NCI-H510A treated with DMSO at 0.1 percent for 48 hours (cell line): ENCODE data around the gene CERS6.

Experiments used
- DNase-seq: peaks from one replicate; lab custom pipeline; 2025; lab: John Stamatoyannopoulos, UW

CERS6 gene

DNA sequence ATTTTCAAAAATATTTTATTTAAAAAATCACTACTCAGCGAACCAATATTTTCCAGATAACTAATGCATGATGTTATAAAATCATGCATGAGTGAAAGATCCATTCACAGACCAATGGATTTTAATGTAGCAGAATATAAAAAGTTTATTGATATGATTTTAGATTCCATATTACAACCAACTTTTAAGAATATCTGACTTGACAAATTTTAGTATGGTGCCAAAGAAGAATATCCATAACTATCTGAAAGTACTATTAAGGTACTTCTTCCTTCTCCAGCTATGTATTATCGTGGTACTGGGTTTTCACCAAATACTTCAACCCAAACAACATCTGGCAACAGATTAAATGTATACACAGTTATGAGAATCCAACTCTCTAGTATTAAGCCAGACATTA lies 246.5 kb downstream of the CERS6 start:
- DNase-seq: no peak

DNA sequence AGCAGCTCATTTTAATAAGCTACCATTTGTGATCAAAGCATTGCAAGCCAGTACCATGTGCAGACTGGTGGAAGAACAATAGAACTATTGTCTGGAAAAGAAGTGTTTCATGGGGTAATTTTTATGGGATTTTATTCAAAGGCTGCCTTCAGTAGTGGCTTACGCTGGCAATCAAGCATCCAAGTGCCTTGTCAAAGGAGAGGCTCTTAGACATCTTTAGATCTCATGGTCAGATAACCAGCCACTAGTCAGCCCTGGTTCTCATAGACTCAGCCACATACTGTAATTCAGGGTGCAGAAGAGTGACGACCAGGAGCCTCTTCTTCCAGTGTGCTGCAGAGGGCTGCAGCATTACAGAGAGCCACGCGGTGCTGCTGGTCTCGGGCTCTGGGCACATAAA lies 247.9 kb downstream of the CERS6 start:
- DNase-seq: no peak

- DNase-seq: no peak
These were observed 249.7 kb downstream of the CERS6 start for GRCh38 chr2:168705534-168706470.

DNA sequence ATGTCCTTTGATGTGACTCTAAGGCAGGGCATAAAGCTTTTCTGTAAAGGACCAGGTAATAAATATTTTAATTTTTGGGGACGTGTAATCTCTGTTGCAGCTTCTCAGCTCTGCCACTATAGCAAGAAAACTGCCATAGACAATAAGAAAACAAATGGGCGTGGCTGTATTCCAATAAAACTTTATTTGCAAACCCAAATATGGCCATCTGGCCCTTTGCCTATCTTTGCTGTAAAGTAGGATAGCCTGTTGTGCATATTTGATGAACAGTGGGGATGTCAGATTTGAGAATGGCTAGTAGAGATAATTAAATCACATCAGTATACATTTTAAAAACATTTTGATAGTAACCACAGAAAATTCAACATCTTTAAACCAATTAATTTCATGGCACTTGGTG lies 250.7 kb downstream of the CERS6 start:
- no peak for DNase-seq

GRCh38 chr2:168708080-168708479 lies 252.0 kb downstream of the CERS6 start:
- no peak for DNase-seq

DNA sequence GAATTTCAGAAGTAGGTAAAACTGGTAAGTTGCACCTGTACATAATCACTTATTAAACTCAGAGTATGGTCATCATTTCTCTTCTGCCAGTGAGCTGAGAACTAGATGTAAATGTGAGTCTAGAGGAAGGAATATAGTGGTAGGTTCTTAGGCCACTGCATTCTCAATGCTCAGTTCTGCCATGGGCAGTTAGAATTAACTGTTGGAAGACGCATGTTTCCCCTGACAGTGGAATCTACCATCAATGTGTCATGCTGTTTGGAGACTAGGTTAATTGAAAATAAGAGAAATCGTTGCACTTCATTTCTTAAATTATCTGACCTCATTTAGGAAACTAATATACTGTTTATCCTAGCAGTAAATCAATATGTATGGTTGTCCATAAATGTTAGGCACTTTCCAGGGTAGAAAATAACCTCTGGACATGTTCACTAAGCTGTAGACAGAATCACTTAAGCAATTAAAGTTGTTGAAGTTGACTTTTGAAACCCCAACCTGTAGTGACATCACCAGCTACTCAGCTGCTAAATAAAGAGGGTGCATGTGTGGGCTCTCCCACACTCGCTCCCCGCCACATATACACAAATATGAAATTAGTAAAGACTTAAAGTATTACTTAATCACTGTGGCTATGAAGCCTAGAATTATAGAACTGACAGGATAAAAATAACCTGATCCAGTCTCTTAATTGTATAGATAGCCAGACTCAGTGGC lies 254.8 kb downstream of the CERS6 start:
- no peak for DNase-seq

GRCh38 chr2:168712053-168712452 lies 256.0 kb downstream of the CERS6 start:
- DNase-seq: no peak

DNA sequence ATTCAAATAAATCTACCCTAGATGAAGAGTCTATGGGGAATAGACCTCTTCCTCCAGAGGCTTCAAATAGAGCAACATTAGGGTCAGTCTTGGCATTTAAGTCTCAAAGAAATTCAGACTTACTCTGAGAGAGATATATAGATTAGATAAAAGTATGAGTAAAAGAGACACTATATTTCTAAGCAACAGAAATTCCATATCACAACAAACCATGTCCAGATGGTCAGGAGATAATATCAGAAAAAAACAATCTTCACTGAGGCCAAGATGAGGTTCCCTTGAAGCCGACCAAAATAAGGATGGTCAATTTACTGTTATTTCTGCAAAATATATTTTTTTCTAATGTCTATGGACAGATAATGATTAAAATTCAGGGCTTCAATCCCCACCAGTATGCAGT lies 257.3 kb downstream of the CERS6 start:
- no peak for DNase-seq

GRCh38 chr2:168715849-168716248 lies 259.8 kb downstream of the CERS6 start:
- no peak for DNase-seq

DNA sequence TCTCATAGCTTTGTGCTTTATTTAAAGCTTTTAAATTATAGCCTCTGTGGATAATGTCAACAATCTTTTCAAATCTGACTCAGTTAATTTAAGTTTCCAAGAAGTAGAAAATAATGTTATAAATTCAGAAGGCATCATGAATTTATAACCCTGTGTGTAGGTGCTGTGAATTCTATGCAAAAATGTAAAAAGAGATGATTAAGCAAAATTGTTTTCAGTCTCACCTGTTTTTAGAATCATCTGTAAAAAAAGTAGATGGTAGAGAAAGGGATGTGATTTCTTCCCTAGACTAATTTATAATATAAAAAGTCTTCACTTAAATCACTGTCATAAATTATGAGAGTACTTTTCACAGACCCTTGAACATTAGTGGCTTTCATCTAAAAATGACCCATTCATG lies 260.8 kb downstream of the CERS6 start:
- no peak for DNase-seq

GRCh38 chr2:168717790-168718502 lies 261.9 kb downstream of the CERS6 start:
- DNase-seq: no peak

- no peak for DNase-seq
These were observed 262.6 kb downstream of the CERS6 start for GRCh38 chr2:168718622-168719021.

DNA sequence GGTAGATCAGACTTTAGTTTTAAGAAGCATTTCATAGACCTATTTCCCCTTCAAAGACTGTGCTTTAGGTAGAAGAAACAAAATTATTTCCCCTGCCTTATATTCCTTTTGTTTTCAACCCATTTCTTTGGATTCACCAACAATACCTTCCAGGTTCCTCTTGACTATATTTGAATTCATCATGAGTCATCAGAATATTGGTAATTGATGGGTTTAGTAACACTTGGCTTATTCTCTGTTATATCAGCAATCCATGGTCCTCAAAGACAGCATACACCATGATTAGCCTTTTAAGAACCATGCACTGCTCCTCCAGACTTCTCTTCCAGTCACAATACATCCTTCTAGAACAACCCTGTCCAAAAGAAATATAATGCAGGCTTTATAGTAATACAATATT lies 263.4 kb downstream of the CERS6 start:
- DNase-seq: no peak

- no peak for DNase-seq
These were observed 266.5 kb downstream of the CERS6 start for GRCh38 chr2:168722592-168722991.

- no peak for DNase-seq
These were observed 267.3 kb downstream of the CERS6 start for GRCh38 chr2:168723275-168723899.

GRCh38 chr2:168726375-168726774 lies 270.3 kb downstream of the CERS6 start:
- DNase-seq: no peak

GRCh38 chr2:168727904-168728470 lies 271.9 kb downstream of the CERS6 start:
- no peak for DNase-seq

DNA sequence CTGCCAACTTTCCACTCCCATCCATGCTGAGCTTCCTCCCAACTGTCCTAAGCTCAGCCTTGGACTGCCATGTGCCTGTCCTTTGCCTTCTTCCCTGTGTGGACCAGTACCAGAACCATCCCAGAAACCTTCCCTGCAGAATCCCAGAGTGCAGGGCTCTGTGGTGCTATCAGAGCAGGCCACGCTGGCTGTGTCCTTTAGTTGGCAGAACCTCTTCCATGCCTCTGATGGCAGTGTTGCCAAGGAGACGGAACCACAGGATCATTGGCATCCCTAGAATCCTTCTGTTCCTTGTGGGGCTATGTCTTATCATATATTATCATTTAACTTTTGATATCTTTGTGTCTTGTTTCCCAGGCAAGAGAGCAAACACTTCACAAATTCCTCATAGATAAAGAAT lies 273.4 kb downstream of the CERS6 start:
- DNase-seq: no peak

DNA sequence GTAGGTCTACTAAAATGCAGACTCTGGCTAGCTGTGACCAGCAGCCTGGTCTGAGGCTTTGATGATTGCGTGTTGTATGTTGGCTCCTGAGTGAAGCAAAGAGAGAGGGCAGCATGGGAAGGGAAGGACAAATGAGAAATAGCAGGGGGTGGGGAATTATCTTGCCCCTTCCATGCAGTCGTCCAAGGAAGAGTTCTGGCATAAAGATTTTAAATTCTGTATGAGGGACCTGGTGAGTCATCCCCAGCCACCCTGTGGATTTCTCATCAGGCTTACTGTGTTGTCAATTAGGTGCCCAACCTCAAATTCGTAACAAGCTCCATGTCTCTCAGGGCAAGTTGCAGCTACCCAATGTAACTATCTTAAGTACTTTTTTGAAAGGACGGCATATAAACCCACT lies 274.3 kb downstream of the CERS6 start:
- no peak for DNase-seq

DNA sequence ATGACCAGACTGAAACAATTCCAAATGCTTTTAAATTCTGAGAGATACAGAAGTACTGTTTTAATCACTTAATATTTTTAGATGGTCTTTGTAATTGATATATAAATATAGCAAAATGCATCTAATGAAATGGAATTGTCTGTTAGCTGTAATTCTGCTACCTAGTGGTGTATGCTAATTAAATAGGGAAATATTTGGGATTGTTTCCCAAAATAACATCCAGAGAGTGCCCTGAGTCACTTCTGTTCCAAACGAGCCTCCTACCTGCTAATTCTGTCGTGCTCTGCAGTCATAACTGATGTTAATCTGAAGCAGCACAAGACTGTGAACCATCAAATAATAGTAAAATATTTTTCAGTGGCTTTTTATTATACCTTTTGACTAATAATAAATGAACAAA lies 274.9 kb downstream of the CERS6 start:
- no peak for DNase-seq

- no peak for DNase-seq
These were observed 275.5 kb downstream of the CERS6 start for GRCh38 chr2:168731616-168732015.

DNA sequence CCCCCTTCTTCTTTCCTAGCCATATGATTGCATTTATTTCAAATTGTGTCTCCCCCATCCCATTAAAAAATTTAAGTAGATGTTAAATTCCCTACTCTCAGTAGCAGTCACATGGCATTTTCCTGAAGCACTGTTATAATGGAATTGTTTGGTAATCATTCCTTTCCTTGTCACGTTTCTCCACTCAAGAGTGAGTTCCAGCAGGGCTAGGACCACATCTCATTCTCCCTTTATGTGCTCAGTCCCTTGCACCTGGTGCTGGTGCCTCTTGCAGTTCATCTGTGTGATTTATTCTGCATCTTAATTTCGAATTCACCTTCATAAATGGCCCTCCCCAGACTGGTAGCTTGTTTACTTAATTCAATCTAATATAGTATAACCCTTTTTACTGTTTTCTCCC lies 276.0 kb downstream of the CERS6 start:
- DNase-seq: no peak
